ENCODE data around the gene HOXB1. TPM values are rescaled to one million over a fixed set of nuclear protein-coding genes. Genes with fewer than 3 reads are reported as not detected.

HOXB1 gene
- total RNA-seq, 2 experiments from 2014 or later = not detected

DNA sequence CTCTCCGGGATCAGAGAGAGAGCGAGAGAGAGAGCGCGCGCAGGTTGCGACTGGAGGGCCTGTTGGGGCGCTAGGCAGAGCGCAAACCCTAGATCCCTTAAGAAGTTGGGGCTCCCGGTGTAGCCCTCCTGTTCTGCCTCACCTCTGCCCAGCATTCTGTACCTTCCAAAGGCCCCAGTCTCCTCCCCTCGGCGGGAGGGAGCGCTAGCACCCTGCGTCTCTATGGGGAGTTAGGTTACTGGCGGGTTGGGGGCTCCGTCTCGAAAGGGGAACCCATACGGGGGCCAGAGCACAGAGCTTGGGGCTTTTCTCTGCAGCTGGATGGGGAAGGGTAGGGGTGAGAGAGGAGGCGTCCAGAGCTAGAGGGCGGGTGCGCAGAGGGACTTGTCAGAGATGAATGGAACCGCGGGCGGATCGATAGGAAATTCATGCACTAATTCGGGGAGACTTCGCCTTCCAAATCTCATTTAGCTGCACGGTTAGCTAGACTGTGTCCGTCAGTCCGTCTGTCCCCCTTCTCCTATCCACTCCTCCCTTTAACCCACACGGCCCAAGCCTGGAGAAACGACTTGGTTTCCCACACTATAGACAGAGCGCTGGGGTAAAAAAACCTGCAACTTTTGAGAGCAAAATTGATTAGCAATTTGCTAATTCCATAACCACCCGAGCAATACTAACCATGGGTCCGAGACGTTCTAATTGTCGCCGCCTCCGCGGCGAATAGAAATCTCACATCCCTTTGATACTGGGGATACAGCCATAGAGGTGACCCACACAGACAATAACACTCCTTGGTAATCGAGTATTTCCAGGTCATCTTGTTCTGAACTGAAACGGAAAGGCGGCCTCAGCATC, 48.0 kb upstream of the HOXB1 start:
- Mint-ChIP-seq H3K4me3 (peak overlapping the region; percentile 92), H3K9me3 (no peaks in the 10 kb centered on the region), H3K27me3 (peaks cover 83% of the 10 kb centered on the region), H3K36me3 (ENCODE audit: low read depth) (no peaks in the 10 kb centered on the region), H3K4me1 (ENCODE audit: low read depth) (peaks cover 59% of the 10 kb centered on the region), H3K27ac (no peak overlapping the region)
- intact Hi-C loops (cut with DNase I, micrococcal nuclease) = no loop called here
- ATAC-seq (ENCODE audit: poor library complexity) = peak; percentile 57
- H3K27ac ChIP-seq (ENCODE audit: low read depth in 1 of 2, low read length in 2 of 2) = peak overlapping the region in 1 of 2 donors; percentile 36
- peaks cover 0 to 3% of the 10 kb centered on the region in 2 experiments for H3K9me3 ChIP-seq (ENCODE audit: control insufficient read depth in 1 of 2, insufficient read depth in 1 of 2, low read length in 2 of 2)
- H3K27me3 ChIP-seq (ENCODE audit: control insufficient read depth in 1 of 2, insufficient read depth in 2 of 2, low read length in 2 of 2) = peaks cover 42 to 51% of the 10 kb centered on the region in 2 experiments
- peak overlapping the region; percentile 84 for H3K4me3 ChIP-seq (ENCODE audit: low read length)
- H3K4me1 ChIP-seq (ENCODE audit: insufficient read depth, low read length) = peaks cover 61% of the 10 kb centered on the region
- POLR2A ChIA-PET = no interaction called here
- TF ChIP-seq, protein P1, sequence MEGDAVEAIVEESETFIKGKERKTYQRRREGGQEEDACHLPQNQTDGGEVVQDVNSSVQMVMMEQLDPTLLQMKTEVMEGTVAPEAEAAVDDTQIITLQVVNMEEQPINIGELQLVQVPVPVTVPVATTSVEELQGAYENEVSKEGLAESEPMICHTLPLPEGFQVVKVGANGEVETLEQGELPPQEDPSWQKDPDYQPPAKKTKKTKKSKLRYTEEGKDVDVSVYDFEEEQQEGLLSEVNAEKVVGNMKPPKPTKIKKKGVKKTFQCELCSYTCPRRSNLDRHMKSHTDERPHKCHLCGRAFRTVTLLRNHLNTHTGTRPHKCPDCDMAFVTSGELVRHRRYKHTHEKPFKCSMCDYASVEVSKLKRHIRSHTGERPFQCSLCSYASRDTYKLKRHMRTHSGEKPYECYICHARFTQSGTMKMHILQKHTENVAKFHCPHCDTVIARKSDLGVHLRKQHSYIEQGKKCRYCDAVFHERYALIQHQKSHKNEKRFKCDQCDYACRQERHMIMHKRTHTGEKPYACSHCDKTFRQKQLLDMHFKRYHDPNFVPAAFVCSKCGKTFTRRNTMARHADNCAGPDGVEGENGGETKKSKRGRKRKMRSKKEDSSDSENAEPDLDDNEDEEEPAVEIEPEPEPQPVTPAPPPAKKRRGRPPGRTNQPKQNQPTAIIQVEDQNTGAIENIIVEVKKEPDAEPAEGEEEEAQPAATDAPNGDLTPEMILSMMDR (IDR thresholded peaks at IDR 0.05) = no peak
- no peaks in the 10 kb centered on the region for H3K36me3 ChIP-seq (ENCODE audit: insufficient read depth, low read length)
- CTCF ChIA-PET = no interaction called here
- no peak for DNase-seq

DNA sequence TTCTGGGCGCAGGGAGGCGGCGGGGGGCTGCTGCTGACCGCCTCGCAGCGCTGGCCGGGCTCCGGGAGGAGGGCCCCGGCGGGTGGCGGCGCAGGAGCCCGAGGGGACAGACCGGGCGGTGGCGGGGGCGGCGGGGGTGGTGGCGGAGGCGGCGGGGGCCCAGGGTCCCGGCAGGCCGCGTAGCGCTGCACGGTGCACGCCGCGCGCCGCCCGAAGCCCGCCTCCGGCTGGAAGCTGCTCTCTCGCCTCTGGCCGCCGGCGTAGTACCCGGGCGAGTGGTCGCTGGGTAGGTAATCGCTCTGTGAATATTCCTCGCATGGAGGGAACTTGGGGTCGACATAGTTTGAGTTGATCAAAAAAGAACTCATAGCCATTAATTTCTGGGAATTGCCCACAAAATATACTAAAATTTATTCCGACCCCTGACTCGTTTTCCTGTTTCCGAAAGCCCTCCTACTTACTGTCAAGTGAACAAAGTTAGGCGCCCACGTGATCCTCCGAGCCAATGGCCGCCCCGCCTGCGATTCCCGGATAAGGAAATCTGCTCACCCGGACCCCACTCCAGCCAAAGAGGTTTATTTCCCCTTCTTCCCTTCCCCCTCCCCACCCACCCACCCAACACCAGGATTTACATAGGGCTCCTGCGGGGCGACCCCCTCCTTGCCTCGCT, 47.3 kb upstream of the HOXB1 start, which contains the start of gene HOXB4:
HOXB4 (minus strand) TSS at position 405 of the 670 bp plus-strand sequence; CDS start at position 374, 31 bp downstream.
- Mint-ChIP-seq H3K27ac (no peak within 1 kb of the TSS), H3K36me3 (ENCODE audit: low read depth) (no peaks in the 10 kb centered on the region), H3K4me3 (peak within 1 kb of the TSS; percentile 92), H3K27me3 (peaks cover 81% of the 10 kb centered on the region), H3K4me1 (ENCODE audit: low read depth) (peaks cover 58% of the 10 kb centered on the region), H3K9me3 (no peaks in the 10 kb centered on the region)
- Histone ChIP-seq H3K4me1 (ENCODE audit: insufficient read depth, low read length) (peaks cover 61% of the 10 kb centered on the region), H3K9me3 (ENCODE audit: control insufficient read depth in 1 of 2, insufficient read depth in 1 of 2, low read length in 2 of 2) (peaks cover 0 to 3% of the 10 kb centered on the region in 2 experiments), H3K27me3 (ENCODE audit: control insufficient read depth in 1 of 2, insufficient read depth in 2 of 2, low read length in 2 of 2) (peaks cover 42 to 45% of the 10 kb centered on the region in 2 experiments), H3K4me3 (ENCODE audit: low read length) (peak within 1 kb of the TSS; percentile 84), H3K36me3 (ENCODE audit: insufficient read depth, low read length) (no peaks in the 10 kb centered on the region), H3K27ac (ENCODE audit: low read depth in 1 of 2, low read length in 2 of 2) (peak within 1 kb of the TSS in 1 of 2 donors; percentile 36)
- peak in 13 of 14 experiments; percentile 31 to 84 (median 48) for DNase-seq
- ChIA-PET CTCF (no interaction called here), POLR2A (no interaction called here)
- intact Hi-C loops (cut with DNase I, micrococcal nuclease) = no loop called here
- ATAC-seq (ENCODE audit: poor library complexity) = peak; percentile 72
- TF ChIP-seq, protein P1 (IDR thresholded peaks at IDR 0.05) = no peak

DNA sequence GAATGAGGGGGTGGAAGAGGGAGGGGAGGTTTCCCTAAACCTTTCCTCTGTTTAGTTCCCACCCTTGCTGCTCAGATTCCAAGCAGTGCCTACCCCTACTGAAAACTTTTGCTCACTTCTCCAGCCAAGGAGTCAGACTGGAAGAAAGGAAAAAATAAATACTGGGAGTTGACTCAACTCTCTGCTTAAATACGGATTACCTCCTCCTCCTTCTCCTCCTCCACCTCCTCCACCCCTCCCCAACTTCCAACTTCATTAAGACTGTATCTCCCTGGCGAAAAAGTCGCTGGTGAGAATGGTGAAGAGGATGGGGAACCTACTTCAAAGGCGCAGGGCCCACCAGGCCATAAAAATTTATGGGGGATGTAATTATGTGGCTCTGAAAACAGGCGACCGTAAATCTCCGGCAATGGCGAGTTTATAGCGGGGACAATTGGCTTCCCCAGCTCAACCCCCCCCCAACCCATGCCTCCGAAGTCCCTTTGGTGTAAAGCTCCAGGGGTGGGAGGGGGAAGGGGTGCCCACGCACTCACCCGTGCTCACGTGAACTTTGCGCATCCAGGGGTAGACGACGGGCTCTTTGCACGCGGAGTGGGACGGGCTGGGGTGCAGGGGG, 46.6 kb upstream of the HOXB1 start:
- H3K36me3 ChIP-seq (ENCODE audit: insufficient read depth, low read length) = no peaks in the 10 kb centered on the region
- no peaks in the 10 kb centered on the region for H3K9me3 Mint-ChIP-seq
- H3K27me3 ChIP-seq (ENCODE audit: control insufficient read depth in 1 of 2, insufficient read depth in 2 of 2, low read length in 2 of 2) = peaks cover 36 to 38% of the 10 kb centered on the region in 2 experiments
- H3K27me3 Mint-ChIP-seq = peaks cover 76% of the 10 kb centered on the region
- peaks cover 0 to 3% of the 10 kb centered on the region in 2 experiments for H3K9me3 ChIP-seq (ENCODE audit: control insufficient read depth in 1 of 2, insufficient read depth in 1 of 2, low read length in 2 of 2)
- H3K27ac ChIP-seq (ENCODE audit: low read depth in 1 of 2, low read length in 2 of 2) = no peak overlapping the region
- peaks cover 57% of the 10 kb centered on the region for H3K4me1 ChIP-seq (ENCODE audit: insufficient read depth, low read length)
- TF ChIP-seq, protein P1 (IDR thresholded peaks at IDR 0.05) = no peak
- ChIA-PET POLR2A (no interaction called here), CTCF (no interaction called here)
- DNase-seq (peak in 3 of 14 experiments; percentile 22 to 59 (median 50)), ATAC-seq (ENCODE audit: poor library complexity) (peak; percentile 23)
- peak overlapping the region; percentile 79 for H3K4me3 Mint-ChIP-seq
- H3K4me1 Mint-ChIP-seq (ENCODE audit: low read depth) = peaks cover 51% of the 10 kb centered on the region
- intact Hi-C loops (cut with DNase I, micrococcal nuclease) = no loop called here
- no peaks in the 10 kb centered on the region for H3K36me3 Mint-ChIP-seq (ENCODE audit: low read depth)
- peak overlapping the region; percentile 84 for H3K4me3 ChIP-seq (ENCODE audit: low read length)
- H3K27ac Mint-ChIP-seq = no peak overlapping the region

All from CD4-positive, alpha-beta T cell (primary cell).